GM21576 (cell line): ENCODE results near the gene SEMA3G.

Experiments
- ATAC-seq: cut with Tn5 transposase; IDR thresholded peaks from one replicate; pipeline ENCODE4 v1.9.1; 2021; ENCODE audit warnings: mild to moderate bottlenecking, moderate library complexity; ENCODE audit not compliant: unreplicated experiment

SEMA3G gene

GRCh38 chr3:52396907-52397591 is 47.9 kb downstream of the SEMA3G start:
- ATAC-seq = no peak

DNA sequence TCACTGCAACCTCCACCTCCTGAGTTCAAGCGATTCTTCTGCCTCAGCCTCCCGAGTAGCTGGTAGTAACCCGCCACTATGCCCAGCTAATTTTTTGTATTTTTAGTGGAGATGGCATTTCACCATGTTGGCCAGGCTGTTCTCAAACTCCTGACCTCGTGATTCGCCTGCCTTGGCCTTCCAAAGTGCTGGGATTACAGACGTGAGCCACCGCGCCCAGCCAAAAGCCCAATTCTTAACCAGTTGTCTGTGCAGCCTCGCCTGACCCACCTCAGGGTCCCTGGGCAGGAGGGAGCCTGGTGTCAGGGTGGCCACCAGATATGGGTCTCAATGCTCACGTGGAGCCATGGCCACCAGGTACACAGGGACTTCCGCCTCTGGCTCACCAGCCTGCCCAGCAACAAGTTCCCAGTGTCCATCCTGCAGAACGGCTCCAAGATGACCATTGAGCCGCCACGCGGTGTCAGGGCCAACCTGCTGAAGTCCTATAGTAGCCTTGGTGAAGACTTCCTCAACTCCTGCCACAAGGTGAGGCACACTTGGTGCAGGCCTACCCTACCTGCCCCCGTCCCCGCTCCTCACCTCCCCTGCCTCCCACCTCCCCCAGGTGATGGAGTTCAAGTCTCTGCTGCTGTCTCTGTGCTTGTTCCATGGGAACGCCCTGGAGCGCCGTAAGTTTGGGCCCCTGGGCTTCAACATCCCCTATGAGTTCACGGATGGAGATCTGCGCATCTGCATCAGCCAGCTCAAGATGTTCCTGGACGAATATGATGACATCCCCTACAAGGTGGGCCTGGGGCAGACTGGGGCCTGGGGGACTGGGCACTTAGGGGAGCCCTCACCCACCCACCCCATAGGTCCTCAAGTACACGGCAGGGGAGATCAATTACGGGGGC is 48.6 kb downstream of the SEMA3G start:
- ATAC-seq = no peak

- no peak for ATAC-seq
Measured at GRCh38 chr3:52395503-52395865, 49.4 kb downstream of the SEMA3G start.

DNA sequence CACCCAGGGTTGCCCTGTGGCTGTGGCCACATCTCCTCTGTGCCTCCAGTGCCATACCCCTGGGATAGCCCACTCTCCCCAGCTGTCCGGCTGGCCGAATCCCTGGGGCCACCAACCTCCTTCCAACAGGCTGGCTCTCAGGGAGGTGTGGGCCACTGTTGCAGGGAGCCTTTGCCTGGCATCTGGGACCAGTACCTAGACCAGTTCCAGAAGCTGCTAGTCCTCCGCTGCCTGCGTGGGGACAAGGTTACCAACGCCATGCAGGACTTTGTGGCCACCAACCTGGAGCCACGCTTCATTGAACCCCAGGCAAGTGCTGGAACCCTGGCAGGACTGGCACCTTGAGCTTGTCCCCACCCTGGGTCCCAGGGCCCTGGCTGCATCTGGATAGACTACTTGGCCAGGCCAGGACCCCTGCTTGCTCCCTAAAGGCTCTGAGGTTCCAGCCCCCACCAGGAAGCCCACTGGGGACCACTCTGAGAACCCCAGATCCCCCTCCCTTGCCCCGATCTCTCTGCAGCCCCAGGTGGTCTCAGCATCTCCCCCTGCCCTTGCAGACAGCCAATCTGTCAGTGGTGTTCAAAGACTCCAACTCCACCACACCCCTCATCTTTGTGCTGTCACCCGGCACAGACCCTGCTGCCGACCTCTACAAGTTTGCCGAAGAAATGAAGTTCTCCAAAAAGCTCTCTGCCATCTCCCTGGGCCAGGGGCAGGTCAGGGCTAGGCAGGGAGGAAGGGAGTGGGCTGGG is 50.0 kb downstream of the SEMA3G start:
- ATAC-seq = no peak

DNA sequence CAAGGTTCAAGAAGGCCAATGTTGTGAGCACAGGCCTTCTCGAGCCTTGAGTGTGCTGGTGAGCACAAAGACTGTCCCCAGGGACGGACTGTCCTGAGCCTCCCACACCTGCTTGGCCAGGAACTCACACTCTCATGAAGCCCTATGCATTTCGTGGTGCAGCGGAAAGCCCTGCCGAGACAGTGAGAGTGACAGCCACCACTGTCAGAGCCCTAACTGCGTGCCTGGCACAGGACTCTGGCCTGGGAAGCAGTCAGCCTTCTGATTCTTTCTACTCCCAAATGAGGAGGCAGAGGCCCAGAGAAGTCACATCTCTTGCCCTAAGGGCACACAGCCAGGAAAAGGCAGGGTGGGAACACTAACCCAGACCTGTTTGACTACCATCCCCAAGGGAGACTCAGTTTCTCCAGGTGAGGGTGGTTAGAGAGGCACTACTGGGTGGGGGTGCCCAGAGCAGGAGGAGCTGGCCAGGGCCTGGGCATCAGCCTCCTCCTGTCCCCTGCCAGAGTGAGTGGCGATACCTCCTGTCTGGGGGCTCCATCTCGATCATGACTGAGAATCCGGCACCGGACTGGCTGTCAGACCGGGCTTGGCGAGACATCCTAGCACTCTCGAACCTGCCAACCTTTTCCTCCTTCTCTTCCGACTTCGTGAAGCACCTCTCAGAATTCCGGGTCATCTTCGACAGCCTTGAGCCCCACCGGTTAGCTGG is 50.8 kb downstream of the SEMA3G start:
- ATAC-seq = no peak

- ATAC-seq = no peak
Measured at GRCh38 chr3:52393131-52393807, 51.6 kb downstream of the SEMA3G start.

- ATAC-seq = no peak
Measured at GRCh38 chr3:52392216-52392930, 52.5 kb downstream of the SEMA3G start.

- ATAC-seq = no peak
Measured at GRCh38 chr3:52391096-52391495, 53.8 kb downstream of the SEMA3G start.

DNA sequence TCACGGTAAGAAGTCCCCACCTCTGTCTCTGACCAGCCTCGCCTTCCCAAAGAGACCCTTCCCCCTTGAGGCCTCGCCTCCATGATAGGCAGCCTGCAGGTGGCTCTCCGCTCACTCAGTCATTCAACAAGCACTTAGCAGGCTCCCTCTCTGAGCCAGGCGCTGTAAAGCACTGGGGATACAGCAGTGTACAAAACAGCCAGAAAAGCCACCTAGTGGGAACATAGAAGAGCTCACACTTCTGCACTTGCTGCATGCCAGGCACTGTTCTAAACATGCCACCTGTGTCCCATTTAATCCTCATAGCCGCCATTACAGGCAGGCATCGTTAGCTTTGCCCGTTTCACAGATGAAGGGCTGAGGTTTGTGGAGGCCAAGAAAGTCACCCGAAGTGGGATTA is 56.0 kb downstream of the SEMA3G start:
- ATAC-seq = no peak

GRCh38 chr3:52388348-52388821 is 56.5 kb downstream of the SEMA3G start:
- ATAC-seq = no peak

DNA sequence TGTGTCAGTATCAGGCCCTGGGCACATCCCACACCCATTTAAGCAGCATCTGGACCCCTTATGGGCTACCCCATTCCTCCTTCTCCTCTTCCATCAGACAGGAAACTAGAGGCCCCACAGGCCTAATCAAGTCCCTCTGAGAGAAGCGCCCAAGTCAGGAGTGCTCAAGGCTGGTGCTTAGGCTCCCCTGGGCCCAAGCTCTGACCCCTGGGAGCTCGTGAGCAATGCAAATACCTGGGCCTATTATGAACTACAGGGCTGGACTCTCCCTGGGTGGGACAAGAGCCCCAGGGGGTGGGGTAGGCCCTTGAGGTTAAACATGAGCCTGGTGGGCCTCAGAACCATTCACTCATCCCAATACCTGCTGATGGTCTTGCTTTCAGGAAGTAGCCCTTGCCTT is 57.4 kb downstream of the SEMA3G start:
- no peak for ATAC-seq

DNA sequence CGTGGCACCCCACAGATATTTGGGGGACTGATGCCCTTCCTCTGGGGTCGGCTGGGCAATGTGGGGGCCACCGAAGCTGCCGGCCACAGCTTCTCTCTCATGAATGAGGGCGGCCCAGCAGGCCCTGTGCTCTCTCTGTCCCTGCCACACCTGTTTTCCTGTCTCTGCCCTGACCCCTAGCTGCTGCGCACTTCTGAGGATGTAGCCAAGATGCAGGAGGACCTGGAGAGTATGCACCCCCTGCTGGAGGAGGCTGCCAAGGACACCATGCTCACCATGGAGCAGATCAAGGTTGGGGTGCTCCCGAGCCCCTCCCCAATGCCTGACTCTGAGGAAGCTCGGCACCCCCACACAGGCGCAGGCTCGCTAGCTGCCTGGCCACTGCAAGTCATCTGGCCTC is 59.7 kb downstream of the SEMA3G start:
- ATAC-seq = no peak

DNA sequence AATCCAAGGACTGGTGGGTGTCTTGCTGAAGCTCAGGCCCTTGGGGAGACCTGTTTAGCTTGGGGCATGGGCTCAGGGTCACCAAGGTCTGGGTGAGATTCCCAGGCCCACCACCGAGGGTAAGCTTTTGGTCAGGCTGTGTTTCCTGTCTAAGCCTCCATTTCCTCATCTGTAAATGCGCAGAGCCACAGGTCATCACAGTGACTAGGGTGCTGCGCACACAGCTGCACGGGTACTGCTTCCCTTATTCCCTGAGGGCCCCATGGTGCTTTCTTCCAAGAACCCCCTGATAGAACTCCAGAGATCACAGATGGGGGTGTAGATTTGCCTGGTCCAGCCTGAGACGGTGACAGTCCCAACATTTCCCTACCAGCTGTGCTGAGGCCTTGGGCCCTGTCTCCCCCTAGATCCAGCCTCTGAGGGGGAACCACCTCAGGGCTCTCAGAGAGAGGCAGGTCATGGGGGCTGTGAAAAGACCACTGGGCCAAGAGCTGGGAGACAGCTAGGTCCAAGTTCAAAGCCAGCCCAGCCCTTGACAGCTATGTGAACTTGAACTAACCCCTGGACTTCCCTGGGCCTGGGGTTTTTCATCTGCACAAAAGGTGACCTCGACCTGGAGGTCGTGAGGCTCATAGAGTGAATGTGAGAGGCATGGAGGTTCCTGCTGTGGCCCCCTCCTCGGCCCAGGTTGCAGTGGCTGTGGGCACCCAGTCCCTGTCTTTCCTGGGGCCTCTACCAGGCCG is 60.7 kb downstream of the SEMA3G start:
- ATAC-seq = no peak

DNA sequence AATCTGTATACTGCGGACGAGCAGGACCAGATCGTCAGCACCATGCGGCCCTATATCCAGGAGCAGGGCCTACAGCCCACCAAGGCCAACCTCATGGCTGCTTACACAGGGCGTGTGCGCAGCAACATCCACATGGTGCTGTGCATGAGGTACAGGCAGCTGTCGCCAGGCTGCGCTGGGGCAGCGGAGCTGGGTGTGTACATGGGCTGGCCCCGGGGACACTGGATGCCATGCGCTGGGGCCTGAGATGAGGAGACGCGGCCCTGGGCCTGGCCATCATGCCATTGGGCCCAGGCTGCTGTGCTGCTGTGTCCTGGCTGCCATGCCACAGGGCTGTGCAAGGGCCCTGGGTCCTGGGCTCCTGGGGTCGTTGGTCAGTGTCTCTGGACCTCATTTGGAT is 61.5 kb downstream of the SEMA3G start:
- ATAC-seq = no peak
